Fibroblast of lung (primary cell): ENCODE results near the gene RNPEPL1. TPM values are rescaled to one million over a fixed set of nuclear protein-coding genes. Genes with fewer than 3 reads are reported as not detected.

ENCODE experiments used
- DNase-seq, 2 donors: peaks; one replicate each; pipeline versions ENCODE4 v3.0.0 to v3.0.0-alpha.2; 2010; ENCODE audit warnings: low read depth in 2 of 2
- H2AFZ ChIP-seq: 2 replicates; pipeline ENCODE4 v1.5.1; 2012; ENCODE audit warnings: low read length, control low read depth, inconsistent platforms
- H3K27ac ChIP-seq: 2 replicates; pipeline ENCODE4 v1.5.1; 2011; ENCODE audit warnings: low read length, control low read depth; ENCODE audit not compliant: insufficient read depth
- H3K27me3 ChIP-seq: 2 replicates; pipeline ENCODE4 v1.5.1; 2011; ENCODE audit warnings: mild to moderate bottlenecking, low read length; ENCODE audit not compliant: control insufficient read depth, insufficient read depth
- H3K36me3 ChIP-seq: 2 replicates; pipeline ENCODE4 v1.5.1; 2011; ENCODE audit warnings: low read length; ENCODE audit not compliant: control insufficient read depth, insufficient read depth
- H3K4me1 ChIP-seq: 2 replicates; pipeline ENCODE4 v1.5.1; 2011; ENCODE audit warnings: low read length; ENCODE audit not compliant: control insufficient read depth, insufficient read depth; ENCODE audit errors: extremely low read depth
- H3K4me2 ChIP-seq: 2 replicates; pipeline ENCODE4 v1.5.1; 2011; ENCODE audit warnings: low read length, control low read depth; ENCODE audit not compliant: insufficient read depth; ENCODE audit errors: extremely low read depth
- H3K4me3 ChIP-seq, 4 experiments: fragments of 200-600 bp in 1 of 4; sonication (generic) in 1 of 4; replicated peaks in 1 of 4; 2 replicates each; pipeline ENCODE4 v1.5.1; 2011 to 2016; ENCODE audit warnings: low read length in 4 of 4, low read depth in 3 of 4, mild to moderate bottlenecking in 3 of 4, control low read depth in 2 of 4, inconsistent platforms in 1 of 4, mixed read lengths in 1 of 4; ENCODE audit not compliant: insufficient read depth in 1 of 4; ENCODE audit errors: control extremely low read depth in 1 of 4
- H3K79me2 ChIP-seq: 2 replicates; pipeline ENCODE4 v1.5.1; 2012; ENCODE audit warnings: mild to moderate bottlenecking, low read length, inconsistent platforms; ENCODE audit not compliant: control insufficient read depth, insufficient read depth
- H3K9ac ChIP-seq: 2 replicates; pipeline ENCODE4 v1.5.1; 2011; ENCODE audit warnings: mild to moderate bottlenecking, low read length, control low read depth; ENCODE audit not compliant: insufficient read depth
- H3K9me3 ChIP-seq: 2 replicates; pipeline ENCODE4 v1.5.1; 2012; ENCODE audit warnings: low read depth, low read length; ENCODE audit not compliant: control insufficient read depth, insufficient read depth
- H4K20me1 ChIP-seq: 2 replicates; pipeline ENCODE4 v1.5.1; 2011; ENCODE audit warnings: low read length; ENCODE audit not compliant: control insufficient read depth, insufficient read depth; ENCODE audit errors: extremely low read depth
- CTCF ChIP-seq, 2 donors: IDR thresholded peaks in 1 of 2; conservative IDR thresholded peaks in 1 of 2; 1 replicate in 1 of 2; 2 replicates in 1 of 2; pipeline ENCODE4 v1.5.1; 2011 to 2012; ENCODE audit warnings: low read length in 2 of 2, control low read depth in 1 of 2, inconsistent platforms in 1 of 2, low read depth in 1 of 2, mild to moderate bottlenecking in 1 of 2
- EZH2 ChIP-seq: IDR thresholded peaks from 2 replicates; pipeline ENCODE4 v1.5.1; 2012; ENCODE audit warnings: low read length, control low read depth, mild to moderate bottlenecking; ENCODE audit errors: missing control alignments
- polyA plus RNA-seq, 2 donors: library from polyadenylated mRNA; depleted of rRNA in 1 of 2; stranded (reverse) in 1 of 2; unstranded in 1 of 2; fragments of >200 nt; gene quantifications; 2 replicates each; pipeline ENCODE4 v1.2.1, GENCODE V29; 2011 to 2012; ENCODE audit warnings: missing spikeins in 1 of 2
- total RNA-seq: library from RNA; depleted of rRNA; stranded (reverse); fragments of >200 nt; gene quantifications from 2 replicates; pipeline ENCODE4 v1.2.1, GENCODE V29; 2014

Gene RNPEPL1
- total and polyA plus RNA-seq, 2 donors (not counting 1 experiment from before 2014, with no cell fraction given): 7.9 to 20.6 TPM

GRCh38 chr2:240628808-240629618 lies 60.7 kb downstream of the RNPEPL1 start:
- Histone ChIP-seq H2AFZ (no peak overlapping the region), H3K9me3 (no peaks in the 10 kb centered on the region), H3K4me2 (no peak overlapping the region), H4K20me1 (no peaks in the 10 kb centered on the region), H3K4me1 (no peaks in the 10 kb centered on the region), H3K79me2 (no peaks in the 10 kb centered on the region), H3K36me3 (no peaks in the 10 kb centered on the region), H3K27ac (no peak overlapping the region), H3K4me3 (no peak overlapping the region), H3K27me3 (no peaks in the 10 kb centered on the region), H3K9ac (no peak overlapping the region)
- TF ChIP-seq CTCF (conservative IDR thresholded peaks at IDR 0.05 in 1 of 2, IDR thresholded peaks at IDR 0.05 in 1 of 2; ENCODE audit: low read depth in 1 of 2, low read length in 2 of 2): no peak
- no peak for DNase-seq

- no peaks in the 10 kb centered on the region for H3K4me1 ChIP-seq
- H4K20me1 ChIP-seq: no peaks in the 10 kb centered on the region
- no peak overlapping the region for H3K27ac ChIP-seq
- no peak overlapping the region for H3K4me3 ChIP-seq
- no peak overlapping the region for H3K4me2 ChIP-seq
- no peak overlapping the region for H2AFZ ChIP-seq
- TF ChIP-seq EZH2 (no peak), CTCF (conservative IDR thresholded peaks at IDR 0.05 in 1 of 2, IDR thresholded peaks at IDR 0.05 in 1 of 2; ENCODE audit: low read depth in 1 of 2, low read length in 2 of 2) (no peak)
- no peaks in the 10 kb centered on the region for H3K36me3 ChIP-seq
- no peak for DNase-seq
- no peak overlapping the region for H3K9ac ChIP-seq
- H3K79me2 ChIP-seq: no peaks in the 10 kb centered on the region
- no peaks in the 10 kb centered on the region for H3K9me3 ChIP-seq
- H3K27me3 ChIP-seq: no peaks in the 10 kb centered on the region
These were observed 61.3 kb downstream of the RNPEPL1 start for GRCh38 chr2:240629619-240629967.

- no peaks in the 10 kb centered on the region for H3K79me2 ChIP-seq
- no peak for DNase-seq
- no peak overlapping the region for H3K4me2 ChIP-seq
- H4K20me1 ChIP-seq: no peaks in the 10 kb centered on the region
- H3K9me3 ChIP-seq: no peaks in the 10 kb centered on the region
- H3K4me3 ChIP-seq: no peak overlapping the region
- no peak overlapping the region for H3K9ac ChIP-seq
- no peaks in the 10 kb centered on the region for H3K36me3 ChIP-seq
- no peaks in the 10 kb centered on the region for H3K27me3 ChIP-seq
- H2AFZ ChIP-seq: no peak overlapping the region
- TF ChIP-seq CTCF (conservative IDR thresholded peaks at IDR 0.05 in 1 of 2, IDR thresholded peaks at IDR 0.05 in 1 of 2; ENCODE audit: low read depth in 1 of 2, low read length in 2 of 2): no peak
- TF ChIP-seq EZH2: no peak
- no peaks in the 10 kb centered on the region for H3K4me1 ChIP-seq
- no peak overlapping the region for H3K27ac ChIP-seq
These were observed 61.9 kb downstream of the RNPEPL1 start for GRCh38 chr2:240629968-240630770.
